CD4-positive, alpha-beta T cell (primary cell): ENCODE measurements around the gene CCSER1. TPM values are rescaled to one million over a fixed set of nuclear protein-coding genes. Genes with fewer than 3 reads are reported as not detected.

Experiments used
- ATAC-seq: fragments of 200-7000 bp; cut with Tn5 transposase; one replicate; pipeline ENCODE4 v1.10.0; 2022; ENCODE audit warnings: mild to moderate bottlenecking; ENCODE audit not compliant: poor library complexity
- CTCF ChIA-PET: fragments of 350-600 bp; sonication (Branson Sonifier 250); formaldehyde crosslinking; loops from one replicate; lab custom pipeline; 2021; ENCODE audit warnings: antibody characterized with exemption, inconsistent platforms; lab: Charles Lee
- POLR2A ChIA-PET: fragments of 350-600 bp; sonication (Branson Sonifier 250); formaldehyde crosslinking; loops from one replicate; lab custom pipeline; 2021; ENCODE audit warnings: antibody characterized with exemption, inconsistent platforms; lab: Charles Lee
- DNase-seq, 14 experiments: peaks; one replicate each; pipeline ENCODE4 v3.0.0-alpha.2; 2013 to 2020; ENCODE audit warnings: mixed read lengths in 2 of 14
- H3K27ac ChIP-seq, 2 donors: one replicate each; pipeline versions ENCODE4 v1.5.1 to v1.7.0; 2013; ENCODE audit warnings: low read length in 2 of 2, low read depth in 1 of 2, mild to moderate bottlenecking in 1 of 2
- H3K27me3 ChIP-seq, 2 experiments: 1 replicate in 1 of 2; 2 replicates in 1 of 2; pipeline versions ENCODE4 v1.6.1 to v1.7.0; 2013; ENCODE audit warnings: low read length in 2 of 2, control low read depth in 1 of 2, mild to moderate bottlenecking in 1 of 2, moderate library complexity in 1 of 2; ENCODE audit not compliant: insufficient read depth in 2 of 2, control insufficient read depth in 1 of 2
- H3K36me3 ChIP-seq: one replicate; pipeline ENCODE4 v1.6.1; 2013; ENCODE audit warnings: low read length, control low read depth; ENCODE audit not compliant: insufficient read depth
- H3K4me1 ChIP-seq: one replicate; pipeline ENCODE4 v1.6.1; 2013; ENCODE audit warnings: low read length, control low read depth; ENCODE audit not compliant: insufficient read depth
- H3K4me3 ChIP-seq: one replicate; pipeline ENCODE4 v1.5.1; 2013; ENCODE audit warnings: mild to moderate bottlenecking, low read length, moderate library complexity
- H3K9me3 ChIP-seq, 2 experiments: 1 replicate in 1 of 2; 2 replicates in 1 of 2; pipeline versions ENCODE4 v1.6.1 to v1.7.0; 2013; ENCODE audit warnings: low read length in 2 of 2, mild to moderate bottlenecking in 2 of 2, control low read depth in 1 of 2, moderate library complexity in 1 of 2; ENCODE audit not compliant: control insufficient read depth in 1 of 2, insufficient read depth in 1 of 2
- H3K27ac Mint-ChIP-seq: one replicate; pipeline ENCODE4 v1.8.0; 2020; ENCODE audit warnings: mixed read lengths
- H3K27me3 Mint-ChIP-seq: one replicate; pipeline ENCODE4 v1.8.0; 2021; ENCODE audit warnings: mixed read lengths
- H3K36me3 Mint-ChIP-seq: one replicate; pipeline ENCODE4 v1.8.0; 2021; ENCODE audit warnings: low read depth, mixed read lengths
- H3K4me1 Mint-ChIP-seq: one replicate; pipeline ENCODE4 v1.8.0; 2021; ENCODE audit warnings: low read depth, mixed read lengths
- H3K4me3 Mint-ChIP-seq: one replicate; pipeline ENCODE4 v1.8.0; 2020; ENCODE audit warnings: mild to moderate bottlenecking, mixed read lengths
- H3K9me3 Mint-ChIP-seq: one replicate; pipeline ENCODE4 v1.8.0; 2020; ENCODE audit warnings: mixed read lengths
- intact Hi-C, 2 experiments: fragments of 100-400 bp; cut with DNase I in 1 of 2; cut with micrococcal nuclease in 1 of 2; formaldehyde crosslinking; loops; one replicate each; pipeline versions ENCODE4 v1.15.1 to v1.9.0; 2023 to 2025; cut with DNase I, micrococcal nuclease
- total RNA-seq, 174 experiments: library from RNA in 2 of 174; stranded (reverse) in 2 of 174; gene quantifications; one replicate each; pipeline ENCODE4 v1.2.3 and lab custom pipeline; 2021 to 2026
- TF ChIP-seq, protein P1 (sequence below): fragments of 200-600 bp; IDR thresholded peaks from one replicate; pipeline ENCODE4 v1.8.0; 2022; ENCODE audit warnings: antibody characterized with exemption, mild to moderate bottlenecking

Gene CCSER1
- total RNA-seq, 2 experiments from 2014 or later, result 0.36 to 0.71 TPM

DNA sequence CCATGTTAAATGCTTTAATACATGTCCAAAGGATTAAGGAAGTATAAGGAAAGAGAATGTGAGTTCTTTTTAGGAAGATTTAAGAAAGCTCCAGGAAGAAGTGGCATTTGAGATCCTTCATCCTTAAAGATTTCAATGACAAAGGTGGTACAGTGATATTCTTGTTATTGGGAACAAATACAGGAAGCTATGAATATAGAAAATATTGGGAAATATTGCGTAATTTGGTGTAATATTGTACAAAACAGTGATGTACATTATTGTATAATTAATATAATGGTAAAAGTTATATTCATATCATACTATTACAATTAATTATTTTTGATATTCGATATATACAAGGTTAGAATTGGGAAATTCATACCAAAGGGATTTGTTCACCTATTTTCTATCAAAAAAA is 937.9 kb downstream of the CCSER1 start:
- no peaks in the 10 kb centered on the region for H3K27me3 ChIP-seq
- no peaks in the 10 kb centered on the region for H3K36me3 ChIP-seq
- no peaks in the 10 kb centered on the region for H3K4me1 ChIP-seq
- intact Hi-C loops, result no loop called here
- POLR2A ChIA-PET, result no interaction called here
- H3K27ac Mint-ChIP-seq, result no peak overlapping the region
- H3K36me3 Mint-ChIP-seq, result no peaks in the 10 kb centered on the region
- no peaks in the 10 kb centered on the region for H3K27me3 Mint-ChIP-seq
- no peaks in the 10 kb centered on the region for H3K4me1 Mint-ChIP-seq
- peaks cover 0 to 4% of the 10 kb centered on the region in 2 experiments for H3K9me3 ChIP-seq
- TF ChIP-seq, protein P1, sequence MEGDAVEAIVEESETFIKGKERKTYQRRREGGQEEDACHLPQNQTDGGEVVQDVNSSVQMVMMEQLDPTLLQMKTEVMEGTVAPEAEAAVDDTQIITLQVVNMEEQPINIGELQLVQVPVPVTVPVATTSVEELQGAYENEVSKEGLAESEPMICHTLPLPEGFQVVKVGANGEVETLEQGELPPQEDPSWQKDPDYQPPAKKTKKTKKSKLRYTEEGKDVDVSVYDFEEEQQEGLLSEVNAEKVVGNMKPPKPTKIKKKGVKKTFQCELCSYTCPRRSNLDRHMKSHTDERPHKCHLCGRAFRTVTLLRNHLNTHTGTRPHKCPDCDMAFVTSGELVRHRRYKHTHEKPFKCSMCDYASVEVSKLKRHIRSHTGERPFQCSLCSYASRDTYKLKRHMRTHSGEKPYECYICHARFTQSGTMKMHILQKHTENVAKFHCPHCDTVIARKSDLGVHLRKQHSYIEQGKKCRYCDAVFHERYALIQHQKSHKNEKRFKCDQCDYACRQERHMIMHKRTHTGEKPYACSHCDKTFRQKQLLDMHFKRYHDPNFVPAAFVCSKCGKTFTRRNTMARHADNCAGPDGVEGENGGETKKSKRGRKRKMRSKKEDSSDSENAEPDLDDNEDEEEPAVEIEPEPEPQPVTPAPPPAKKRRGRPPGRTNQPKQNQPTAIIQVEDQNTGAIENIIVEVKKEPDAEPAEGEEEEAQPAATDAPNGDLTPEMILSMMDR, result no peak
- H3K9me3 Mint-ChIP-seq, result no peaks in the 10 kb centered on the region
- CTCF ChIA-PET, result no interaction called here
- no peak overlapping the region for H3K27ac ChIP-seq
- no peak overlapping the region for H3K4me3 Mint-ChIP-seq
- no peak for ATAC-seq
- no peak overlapping the region for H3K4me3 ChIP-seq
- DNase-seq, result no peak

DNA sequence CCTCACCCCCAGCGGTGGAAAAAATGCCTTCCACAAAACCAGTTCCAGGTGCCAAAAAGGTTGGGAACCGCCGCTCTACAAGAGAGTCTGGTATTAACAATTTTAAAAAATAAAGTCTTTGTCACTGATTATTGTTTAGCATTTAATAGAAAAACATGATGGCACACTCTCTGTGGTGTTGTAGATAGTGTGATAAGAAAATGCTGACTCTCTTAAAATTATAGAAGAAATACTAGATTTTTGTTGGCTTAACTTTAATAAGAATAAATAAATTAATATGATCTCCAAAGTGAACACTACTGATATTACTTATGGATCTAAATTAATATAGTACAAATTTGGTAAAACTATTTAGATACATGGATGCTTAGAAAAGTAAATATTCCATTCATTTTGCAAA is 943.5 kb downstream of the CCSER1 start:
- DNase-seq, result no peak
- no peaks in the 10 kb centered on the region for H3K4me1 ChIP-seq
- POLR2A ChIA-PET, result no interaction called here
- no peaks in the 10 kb centered on the region for H3K36me3 ChIP-seq
- H3K36me3 Mint-ChIP-seq, result no peaks in the 10 kb centered on the region
- no peaks in the 10 kb centered on the region for H3K27me3 Mint-ChIP-seq
- no peak overlapping the region for H3K4me3 ChIP-seq
- H3K27me3 ChIP-seq, result no peaks in the 10 kb centered on the region
- peaks cover 0 to 4% of the 10 kb centered on the region in 2 experiments for H3K9me3 ChIP-seq
- no peak overlapping the region for H3K4me3 Mint-ChIP-seq
- CTCF ChIA-PET, result no interaction called here
- no peaks in the 10 kb centered on the region for H3K4me1 Mint-ChIP-seq
- no peak overlapping the region for H3K27ac ChIP-seq
- TF ChIP-seq, protein P1, result no peak
- intact Hi-C loops, result no loop called here
- H3K27ac Mint-ChIP-seq, result no peak overlapping the region
- ATAC-seq, result no peak
- H3K9me3 Mint-ChIP-seq, result peaks cover 2% of the 10 kb centered on the region

DNA sequence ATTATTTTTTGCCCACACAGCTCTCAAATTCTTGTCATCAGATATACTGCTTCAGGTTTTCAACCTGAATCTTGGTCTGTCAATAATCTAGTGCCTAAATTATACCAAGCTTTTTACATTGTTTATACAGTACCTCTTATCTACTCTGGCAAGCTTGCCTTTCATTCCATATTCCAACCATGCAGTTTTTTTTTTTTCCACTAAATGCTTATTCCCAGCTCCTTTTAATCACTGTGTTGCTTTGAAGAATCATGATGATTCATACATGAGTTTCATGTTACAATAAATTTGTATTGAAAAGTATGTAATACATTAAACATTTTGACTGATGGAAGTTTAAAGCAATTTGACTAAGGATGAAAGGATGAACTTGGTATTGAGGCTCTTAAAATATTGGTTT is 949.0 kb downstream of the CCSER1 start:
- no peaks in the 10 kb centered on the region for H3K4me1 ChIP-seq

More for the DNA sequence above, 949.0 kb downstream of the CCSER1 start:
- Mint-ChIP-seq H3K4me1 (no peaks in the 10 kb centered on the region), H3K27ac (no peak overlapping the region), H3K27me3 (no peaks in the 10 kb centered on the region), H3K36me3 (no peaks in the 10 kb centered on the region), H3K4me3 (no peak overlapping the region), H3K9me3 (peaks cover 20% of the 10 kb centered on the region)
- ChIA-PET CTCF (no interaction called here), POLR2A (no interaction called here)
- no peak for DNase-seq
- H3K9me3 ChIP-seq, result peaks cover 0 to 8% of the 10 kb centered on the region in 2 experiments
- no peaks in the 10 kb centered on the region for H3K36me3 ChIP-seq
- no peaks in the 10 kb centered on the region for H3K27me3 ChIP-seq
- TF ChIP-seq, protein P1, result no peak
- H3K4me3 ChIP-seq, result no peak overlapping the region
- ATAC-seq, result no peak
- intact Hi-C loops, result no loop called here
- no peak overlapping the region for H3K27ac ChIP-seq
